Measurements from ENCODE around the gene GGTA1. TPM values are rescaled to one million over a fixed set of nuclear protein-coding genes. Genes with fewer than 3 reads are reported as not detected.
"Not testable (repeated sequence)": the region's sequence is repeated elsewhere in the genome, so short reads cannot be mapped to it uniquely, and the experiment has no call there.

The GGTA1 gene
- total and polyA plus RNA-seq, 2 donors: 7.9 to 9.7 TPM

DNA sequence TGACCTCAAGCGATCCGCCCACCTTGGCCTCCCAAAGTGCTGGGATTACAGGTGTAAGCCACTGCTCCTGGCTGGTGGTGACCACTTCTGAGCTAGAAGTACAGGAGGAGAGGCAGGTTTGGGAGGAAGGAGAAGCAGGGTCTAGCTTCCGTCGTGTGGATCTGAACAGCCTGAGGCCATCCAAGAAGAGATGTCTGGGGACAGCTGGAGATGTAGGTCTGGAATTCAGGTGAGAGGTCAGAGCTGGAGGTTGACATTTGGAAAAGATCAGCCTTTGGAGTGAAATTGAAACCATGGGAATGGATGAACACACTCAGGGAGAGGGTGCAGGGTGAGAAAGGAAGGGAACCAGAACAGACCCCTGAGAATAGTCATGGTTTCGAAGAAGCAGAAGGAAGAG lies 33.2 kb upstream of the GGTA1 start:
- no peak for DNase-seq (ENCODE audit: low read depth in 6 of 9, low spot score in 9 of 9)
- WGBS: 98% methylated on average over 5 of the region's 5 CpGs
- no peak overlapping the region for H3K27ac ChIP-seq (ENCODE audit: low read depth in 1 of 2, low read length in 1 of 2)
- H3K27me3 ChIP-seq (ENCODE audit: control insufficient read depth in 2 of 2, insufficient read depth in 1 of 2, low read length in 1 of 2): no peaks in the 10 kb centered on the region
- H3K4me1 ChIP-seq (ENCODE audit: control insufficient read depth in 2 of 2, insufficient read depth in 2 of 2, low read length in 2 of 2): no peaks in the 10 kb centered on the region
- H3K9me3 ChIP-seq (ENCODE audit: control insufficient read depth in 2 of 2, insufficient read depth in 1 of 2, low read length in 1 of 2): no peaks in the 10 kb centered on the region
- H3K36me3 ChIP-seq (ENCODE audit: control insufficient read depth in 2 of 2, insufficient read depth in 2 of 2, low read length in 1 of 2): no peaks in the 10 kb centered on the region
- no peak overlapping the region for H3K4me3 ChIP-seq (ENCODE audit: low read length in 2 of 2)

GRCh38 chr9:121529237-121529987 lies 29.8 kb upstream of the GGTA1 start:
- no peak for DNase-seq (ENCODE audit: low read depth in 6 of 9, low spot score in 9 of 9)
- WGBS: 79% methylated on average over 11 of the region's 11 CpGs
- Histone ChIP-seq H3K4me1 (ENCODE audit: control insufficient read depth in 2 of 2, insufficient read depth in 2 of 2, low read length in 2 of 2) (no peaks in the 10 kb centered on the region), H3K4me3 (ENCODE audit: low read length in 2 of 2) (no peak overlapping the region), H3K9me3 (ENCODE audit: control insufficient read depth in 2 of 2, insufficient read depth in 1 of 2, low read length in 1 of 2) (no peaks in the 10 kb centered on the region), H3K27me3 (ENCODE audit: control insufficient read depth in 2 of 2, insufficient read depth in 1 of 2, low read length in 1 of 2) (no peaks in the 10 kb centered on the region), H3K27ac (ENCODE audit: low read depth in 1 of 2, low read length in 1 of 2) (no peak overlapping the region), H3K36me3 (ENCODE audit: control insufficient read depth in 2 of 2, insufficient read depth in 2 of 2, low read length in 1 of 2) (no peaks in the 10 kb centered on the region)

- H3K4me3 ChIP-seq (ENCODE audit: low read length in 2 of 2): no peak overlapping the region
- no peaks in the 10 kb centered on the region for H3K9me3 ChIP-seq (ENCODE audit: control insufficient read depth in 2 of 2, insufficient read depth in 1 of 2, low read length in 1 of 2)
- DNase-seq (ENCODE audit: low read depth in 6 of 9, low spot score in 9 of 9): no peak
- H3K27ac ChIP-seq (ENCODE audit: low read depth in 1 of 2, low read length in 1 of 2): no peak overlapping the region
- no peaks in the 10 kb centered on the region for H3K27me3 ChIP-seq (ENCODE audit: control insufficient read depth in 2 of 2, insufficient read depth in 1 of 2, low read length in 1 of 2)
- H3K36me3 ChIP-seq (ENCODE audit: control insufficient read depth in 2 of 2, insufficient read depth in 2 of 2, low read length in 1 of 2): no peaks in the 10 kb centered on the region
- no peaks in the 10 kb centered on the region for H3K4me1 ChIP-seq (ENCODE audit: control insufficient read depth in 2 of 2, insufficient read depth in 2 of 2, low read length in 2 of 2)
Measured at GRCh38 chr9:121528642-121529041, 29.0 kb upstream of the GGTA1 start.

GRCh38 chr9:121527371-121527770 lies 27.7 kb upstream of the GGTA1 start:
- DNase-seq (ENCODE audit: low read depth in 6 of 9, low spot score in 9 of 9): no peak
- Histone ChIP-seq H3K27me3 (ENCODE audit: control insufficient read depth in 2 of 2, insufficient read depth in 1 of 2, low read length in 1 of 2) (no peaks in the 10 kb centered on the region), H3K4me1 (ENCODE audit: control insufficient read depth in 2 of 2, insufficient read depth in 2 of 2, low read length in 2 of 2) (no peaks in the 10 kb centered on the region), H3K27ac (ENCODE audit: low read depth in 1 of 2, low read length in 1 of 2) (no peak overlapping the region), H3K36me3 (ENCODE audit: control insufficient read depth in 2 of 2, insufficient read depth in 2 of 2, low read length in 1 of 2) (no peaks in the 10 kb centered on the region), H3K9me3 (ENCODE audit: control insufficient read depth in 2 of 2, insufficient read depth in 1 of 2, low read length in 1 of 2) (no peaks in the 10 kb centered on the region), H3K4me3 (ENCODE audit: low read length in 2 of 2) (no peak overlapping the region)
- WGBS: 86% methylated on average over 16 of the region's 16 CpGs

GRCh38 chr9:121519688-121520087 lies 20.0 kb upstream of the GGTA1 start:
- H3K4me3 ChIP-seq (ENCODE audit: low read length in 2 of 2); DNase-seq (ENCODE audit: low read depth in 6 of 9, low spot score in 9 of 9); H3K36me3 ChIP-seq (ENCODE audit: control insufficient read depth in 2 of 2, insufficient read depth in 2 of 2, low read length in 1 of 2); H3K27me3 ChIP-seq (ENCODE audit: control insufficient read depth in 2 of 2, insufficient read depth in 1 of 2, low read length in 1 of 2); H3K4me1 ChIP-seq (ENCODE audit: control insufficient read depth in 2 of 2, insufficient read depth in 2 of 2, low read length in 2 of 2); H3K9me3 ChIP-seq (ENCODE audit: control insufficient read depth in 2 of 2, insufficient read depth in 1 of 2, low read length in 1 of 2); H3K27ac ChIP-seq (ENCODE audit: low read depth in 1 of 2, low read length in 1 of 2): not testable (repeated sequence)
- 94% methylated on average over 2 of the region's 2 CpGs for WGBS

DNA sequence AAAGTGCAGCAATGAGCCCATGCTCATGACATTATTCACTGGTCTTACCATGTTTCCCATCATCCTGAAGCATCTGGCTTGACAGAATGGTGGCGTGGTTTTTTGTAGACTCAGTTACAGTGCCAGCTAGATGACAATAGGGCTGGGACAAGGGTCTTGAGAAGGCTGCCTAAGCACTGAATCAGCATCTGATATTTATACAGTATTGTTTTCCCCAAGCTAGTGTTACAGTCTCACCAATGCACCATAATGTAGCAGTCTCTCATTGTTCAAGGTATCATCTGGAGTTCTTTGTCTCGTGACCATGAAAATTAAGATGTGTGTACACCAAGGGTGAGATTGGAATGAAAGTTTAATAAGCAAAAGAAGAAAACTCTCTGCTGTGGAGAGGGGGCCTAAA lies 19.0 kb upstream of the GGTA1 start:
- Histone ChIP-seq H3K27ac (ENCODE audit: low read depth in 1 of 2, low read length in 1 of 2) (no peak overlapping the region), H3K36me3 (ENCODE audit: control insufficient read depth in 2 of 2, insufficient read depth in 2 of 2, low read length in 1 of 2) (no peaks in the 10 kb centered on the region), H3K4me3 (ENCODE audit: low read length in 2 of 2) (no peak overlapping the region), H3K4me1 (ENCODE audit: control insufficient read depth in 2 of 2, insufficient read depth in 2 of 2, low read length in 2 of 2) (no peaks in the 10 kb centered on the region), H3K27me3 (ENCODE audit: control insufficient read depth in 2 of 2, insufficient read depth in 1 of 2, low read length in 1 of 2) (no peaks in the 10 kb centered on the region), H3K9me3 (ENCODE audit: control insufficient read depth in 2 of 2, insufficient read depth in 1 of 2, low read length in 1 of 2) (no peaks in the 10 kb centered on the region)
- 96% methylated on average over 2 of the region's 2 CpGs for WGBS
- no peak for DNase-seq (ENCODE audit: low read depth in 6 of 9, low spot score in 9 of 9)

GRCh38 chr9:121513166-121513565 lies 13.5 kb upstream of the GGTA1 start:
- 74% methylated on average over 4 of the region's 4 CpGs for WGBS
- H3K27me3 ChIP-seq (ENCODE audit: control insufficient read depth in 2 of 2, insufficient read depth in 1 of 2, low read length in 1 of 2): not testable (repeated sequence)

DNA sequence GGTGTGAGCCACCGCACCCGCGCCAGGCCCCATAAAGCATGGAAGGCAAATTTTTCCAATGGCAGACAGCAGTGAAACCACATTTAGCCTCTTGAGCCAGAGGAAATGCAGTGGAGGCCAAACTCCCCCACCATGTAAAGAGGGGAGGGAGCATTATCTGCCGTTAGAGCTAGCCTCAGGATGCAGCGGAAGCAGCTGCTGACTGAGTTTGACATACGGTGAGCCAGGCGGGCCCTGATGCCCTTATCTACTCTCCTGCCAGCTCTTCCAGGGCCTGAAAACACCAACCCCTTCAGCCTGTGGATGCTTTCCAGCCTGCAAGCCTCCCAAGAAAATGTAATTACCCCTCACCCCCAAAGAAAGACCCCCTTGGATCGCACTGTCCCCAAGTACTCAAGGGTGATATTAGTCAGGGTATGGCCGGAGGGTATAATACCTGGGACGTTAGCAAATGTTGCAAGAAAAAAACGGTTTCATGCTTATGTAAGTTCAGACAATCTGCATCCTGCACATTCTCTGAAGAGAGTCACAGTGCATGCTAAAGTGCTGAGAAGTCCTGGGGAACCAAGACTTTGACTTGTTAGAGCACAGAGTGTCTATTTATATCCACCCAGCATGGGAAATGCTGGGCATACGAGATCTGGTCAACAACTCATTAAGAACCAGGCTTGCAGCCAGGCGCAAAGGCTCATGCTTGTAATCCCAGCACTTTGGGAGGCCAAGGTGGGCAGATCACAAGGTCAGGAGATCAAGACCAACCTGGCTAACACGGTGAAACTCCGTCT lies 11.3 kb upstream of the GGTA1 start:
- H3K4me3 ChIP-seq (ENCODE audit: low read length in 2 of 2): no peak overlapping the region
- WGBS: 36% methylated on average over 15 of the region's 15 CpGs
- H3K4me1 ChIP-seq (ENCODE audit: control insufficient read depth in 2 of 2, insufficient read depth in 2 of 2, low read length in 2 of 2): peaks cover 0 to 7% of the 10 kb centered on the region in 2 donors
- no peak overlapping the region for H3K27ac ChIP-seq (ENCODE audit: low read depth in 1 of 2, low read length in 1 of 2)
- H3K36me3 ChIP-seq (ENCODE audit: control insufficient read depth in 2 of 2, insufficient read depth in 2 of 2, low read length in 1 of 2): no peaks in the 10 kb centered on the region
- DNase-seq (ENCODE audit: low read depth in 6 of 9, low spot score in 9 of 9): peak in 1 of 9 donors; percentile 45
- no peaks in the 10 kb centered on the region for H3K9me3 ChIP-seq (ENCODE audit: control insufficient read depth in 2 of 2, insufficient read depth in 1 of 2, low read length in 1 of 2)
- H3K27me3 ChIP-seq (ENCODE audit: control insufficient read depth in 2 of 2, insufficient read depth in 1 of 2, low read length in 1 of 2): no peaks in the 10 kb centered on the region

More at GRCh38 chr9:121513166-121513565, 13.5 kb upstream of the GGTA1 start:
- not testable (repeated sequence) for H3K4me1 ChIP-seq (ENCODE audit: control insufficient read depth in 2 of 2, insufficient read depth in 2 of 2, low read length in 2 of 2); H3K27ac ChIP-seq (ENCODE audit: low read depth in 1 of 2, low read length in 1 of 2); DNase-seq (ENCODE audit: low read depth in 6 of 9, low spot score in 9 of 9); H3K4me3 ChIP-seq (ENCODE audit: low read length in 2 of 2); H3K36me3 ChIP-seq (ENCODE audit: control insufficient read depth in 2 of 2, insufficient read depth in 2 of 2, low read length in 1 of 2); H3K9me3 ChIP-seq (ENCODE audit: control insufficient read depth in 2 of 2, insufficient read depth in 1 of 2, low read length in 1 of 2)

DNA sequence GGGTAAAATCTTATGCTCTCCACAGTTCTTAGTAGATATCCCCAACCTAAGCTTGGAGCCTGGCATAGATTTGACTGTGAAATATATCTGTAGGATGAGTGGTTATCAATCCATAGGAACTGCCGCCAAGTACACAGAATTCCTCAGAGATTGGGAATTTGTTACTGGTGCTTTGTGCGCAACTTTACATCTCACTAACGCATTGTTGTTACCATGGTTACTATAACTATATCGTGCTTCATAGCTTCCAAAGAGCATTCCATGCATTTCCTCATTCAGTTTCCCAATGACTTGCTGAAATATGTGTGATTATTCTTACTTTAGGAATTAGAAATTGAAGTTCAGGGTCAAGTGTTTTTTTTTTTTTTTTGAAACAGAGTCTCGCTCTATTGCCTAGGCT lies 9.5 kb upstream of the GGTA1 start:
- 98% methylated on average over 5 of the region's 5 CpGs for WGBS
- Histone ChIP-seq H3K36me3 (ENCODE audit: control insufficient read depth in 2 of 2, insufficient read depth in 2 of 2, low read length in 1 of 2) (no peaks in the 10 kb centered on the region), H3K27me3 (ENCODE audit: control insufficient read depth in 2 of 2, insufficient read depth in 1 of 2, low read length in 1 of 2) (no peaks in the 10 kb centered on the region), H3K4me1 (ENCODE audit: control insufficient read depth in 2 of 2, insufficient read depth in 2 of 2, low read length in 2 of 2) (peaks cover 0 to 7% of the 10 kb centered on the region in 2 donors), H3K4me3 (ENCODE audit: low read length in 2 of 2) (no peak overlapping the region), H3K9me3 (ENCODE audit: control insufficient read depth in 2 of 2, insufficient read depth in 1 of 2, low read length in 1 of 2) (no peaks in the 10 kb centered on the region), H3K27ac (ENCODE audit: low read depth in 1 of 2, low read length in 1 of 2) (no peak overlapping the region)
- DNase-seq (ENCODE audit: low read depth in 6 of 9, low spot score in 9 of 9): no peak

Data from thymus (tissue), 11 donors.